T-cell (primary cell): ENCODE results near the gene PDE6A. TPM values are rescaled to one million over a fixed set of nuclear protein-coding genes. Genes with fewer than 3 reads are reported as not detected.
A peak's percentile ranks its signal among the peaks of the same experiment; 100 is the strongest.

Experiments
- ATAC-seq, 4 experiments: fragments of 200-7000 bp in 3 of 4; fragments of 150-1000 bp in 1 of 4; cut with Tn5 transposase; replicated peaks in 1 of 4; 1 replicate in 3 of 4; 2 replicates in 1 of 4; pipeline ENCODE4 v1.10.0; 2021; ENCODE audit warnings: moderate library complexity in 3 of 4, mild to moderate bottlenecking in 2 of 4, moderate number of reproducible peaks in 1 of 4
- CTCF ChIA-PET, 2 donors: fragments of 300-600 bp; sonication (Branson Sonifier 250); formaldehyde crosslinking; loops; one replicate each; lab custom pipeline; 2022; ENCODE audit warnings: antibody characterized with exemption in 2 of 2; lab: Charles Lee
- POLR2A ChIA-PET, 2 donors: fragments of 300-600 bp; sonication (Branson Sonifier 250); formaldehyde crosslinking; loops; one replicate each; lab custom pipeline; 2022; ENCODE audit warnings: antibody characterized with exemption in 2 of 2; lab: Charles Lee
- DNase-seq, 35 experiments: peaks; one replicate each; pipeline versions ENCODE4 v3.0.0 to v3.0.0-alpha.2; 2013 to 2023
- H3K27ac ChIP-seq: one replicate; pipeline ENCODE4 v1.5.1; 2013; ENCODE audit warnings: low read length
- H3K27me3 ChIP-seq, 2 experiments: replicated peaks in 1 of 2; 1 replicate in 1 of 2; 2 replicates in 1 of 2; pipeline versions ENCODE4 v1.6.1 to v1.7.0; 2013; ENCODE audit warnings: low read length in 1 of 2, mixed read lengths in 1 of 2; ENCODE audit not compliant: control insufficient read depth in 2 of 2, insufficient read depth in 2 of 2; ENCODE audit errors: extremely low read depth in 1 of 2
- H3K36me3 ChIP-seq, 2 donors: 1 replicate in 1 of 2; 2 replicates in 1 of 2; pipeline versions ENCODE4 v1.6.1 to v1.7.0; 2013; ENCODE audit warnings: low read length in 1 of 2; ENCODE audit not compliant: control insufficient read depth in 2 of 2, insufficient read depth in 1 of 2; ENCODE audit errors: extremely low read depth in 1 of 2
- H3K4me1 ChIP-seq, 2 experiments: 1 replicate in 1 of 2; 2 replicates in 1 of 2; pipeline versions ENCODE4 v1.6.1 to v1.7.0; 2013; ENCODE audit warnings: low read length in 2 of 2, mixed read lengths in 1 of 2; ENCODE audit not compliant: insufficient read depth in 2 of 2, control insufficient read depth in 1 of 2; ENCODE audit errors: extremely low read depth in 1 of 2
- H3K4me3 ChIP-seq, 2 donors: 1 replicate in 1 of 2; 2 replicates in 1 of 2; pipeline versions ENCODE4 v1.5.1 to v1.7.0; 2013; ENCODE audit warnings: mild to moderate bottlenecking in 2 of 2, low read length in 1 of 2, moderate library complexity in 1 of 2; ENCODE audit not compliant: control insufficient read depth in 1 of 2; ENCODE audit errors: extremely low read depth in 1 of 2
- H3K9me3 ChIP-seq: 2 replicates; pipeline ENCODE4 v1.7.0; 2013
- H3K27ac Mint-ChIP-seq, 2 donors: one replicate each; pipeline ENCODE4 v1.8.0; 2020 to 2021; ENCODE audit warnings: mild to moderate bottlenecking in 2 of 2, mixed read lengths in 2 of 2
- H3K27me3 Mint-ChIP-seq, 2 donors: one replicate each; pipeline ENCODE4 v1.8.0; 2021 to 2022; ENCODE audit warnings: mixed read lengths in 2 of 2
- H3K36me3 Mint-ChIP-seq: one replicate; pipeline ENCODE4 v1.8.0; 2021; ENCODE audit warnings: mixed read lengths
- H3K4me1 Mint-ChIP-seq, 3 donors: one replicate each; pipeline ENCODE4 v1.8.0; 2020 to 2022; ENCODE audit warnings: mixed read lengths in 3 of 3, mild to moderate bottlenecking in 1 of 3
- H3K4me3 Mint-ChIP-seq, 3 donors: one replicate each; pipeline ENCODE4 v1.8.0; 2020 to 2022; ENCODE audit warnings: mild to moderate bottlenecking in 3 of 3, mixed read lengths in 3 of 3, moderate library complexity in 3 of 3
- H3K9me3 Mint-ChIP-seq, 3 donors: one replicate each; pipeline ENCODE4 v1.8.0; 2020 to 2022; ENCODE audit warnings: mixed read lengths in 3 of 3
- WGBS: methylation state at CpG from one replicate; pipeline ENCODE4 v1.1.5; 2013; ENCODE audit warnings: missing lambda C conversion rate; ENCODE audit not compliant: insufficient coverage; 5-methylcytosine and 5-hydroxymethylcytosine counted together
- total RNA-seq, 35 experiments: library from RNA in 6 of 35; stranded (reverse) in 6 of 35; fragments of 120-200 nt in 1 of 35; gene quantifications; one replicate each; pipeline versions ENCODE4 v1.2.1 to v1.2.4 and lab custom pipeline; 2013 to 2026

The PDE6A gene
- total RNA-seq, 5 donors from 2014 or later (not counting 1 experiment from before 2014, with no cell fraction given): not detected

DNA sequence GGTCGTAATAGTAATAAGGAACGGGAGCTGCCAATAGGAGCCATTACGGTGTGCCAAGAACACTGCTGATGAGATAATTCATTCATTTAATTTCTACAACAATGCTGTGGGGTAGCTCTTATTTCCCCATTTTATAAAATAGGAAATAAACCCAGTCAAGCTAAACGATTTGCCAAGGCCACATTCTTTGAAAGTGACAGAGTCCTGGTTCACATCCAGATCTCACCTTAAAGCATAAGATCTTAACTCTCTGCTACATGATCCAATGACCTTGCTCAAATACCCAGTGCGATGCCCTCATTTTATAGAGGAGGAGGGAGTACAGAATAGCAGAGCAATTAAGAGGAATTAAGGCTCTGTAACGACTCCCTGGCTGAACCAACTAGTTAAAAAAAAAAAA, 5.0 kb downstream of the PDE6A start:
- H3K36me3 Mint-ChIP-seq: no peaks in the 10 kb centered on the region
- DNase-seq: no peak
- Histone ChIP-seq H3K4me3 (no peak overlapping the region), H3K4me1 (no peaks in the 10 kb centered on the region), H3K9me3 (no peaks in the 10 kb centered on the region), H3K27ac (no peak overlapping the region), H3K27me3 (peaks cover 0 to 6% of the 10 kb centered on the region in 2 experiments), H3K36me3 (no peaks in the 10 kb centered on the region)
- WGBS: no CpG with 5 or more reads among the region's 6 CpGs
- H3K4me3 Mint-ChIP-seq: no peak overlapping the region
- ChIA-PET POLR2A (no interaction called here), CTCF (interaction anchor here in 1 of 2 donors (0.6 kb wide), 1 partner anchor 620 kb away, joined by 3 read pairs; no protein-coding TSS in a partner anchor)
- no peak overlapping the region for H3K27ac Mint-ChIP-seq
- no peaks in the 10 kb centered on the region for H3K4me1 Mint-ChIP-seq
- H3K9me3 Mint-ChIP-seq: no peaks in the 10 kb centered on the region
- peaks cover 4 to 7% of the 10 kb centered on the region in 2 donors for H3K27me3 Mint-ChIP-seq
- ATAC-seq: no peak

DNA sequence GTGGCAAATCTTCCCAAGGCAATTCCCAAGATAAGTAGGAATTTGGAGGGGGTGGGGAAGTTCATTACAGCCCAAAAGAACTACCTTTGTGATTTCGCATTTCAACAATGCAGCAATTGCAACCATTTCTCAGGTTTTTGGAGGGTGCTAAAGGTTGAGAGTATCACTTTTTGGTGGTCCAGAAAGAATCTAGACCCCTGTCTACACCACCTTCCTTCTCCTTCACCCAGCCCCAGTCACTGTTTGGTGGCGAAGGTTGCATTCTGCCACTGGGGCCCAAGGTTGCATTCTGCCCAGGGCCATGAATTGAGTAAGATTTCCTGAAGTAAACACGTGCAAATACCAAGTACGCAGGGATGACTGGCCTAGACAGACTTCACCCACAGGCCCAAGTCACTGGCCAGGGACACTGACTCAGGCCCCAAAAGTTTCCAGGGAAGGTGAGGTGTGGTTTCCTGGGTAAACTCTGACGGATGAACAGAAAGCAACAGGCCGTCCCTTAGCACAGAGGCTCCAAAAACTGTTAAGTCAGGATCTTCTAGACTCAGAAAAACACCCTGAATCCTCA, 5.7 kb downstream of the PDE6A start:
- peaks cover 4 to 10% of the 10 kb centered on the region in 2 donors for H3K27me3 Mint-ChIP-seq
- ChIA-PET POLR2A (no interaction called here), CTCF (no interaction called here)
- Histone ChIP-seq H3K27me3 (no peaks in the 10 kb centered on the region), H3K27ac (no peak overlapping the region), H3K4me3 (no peak overlapping the region), H3K4me1 (no peaks in the 10 kb centered on the region), H3K9me3 (no peaks in the 10 kb centered on the region), H3K36me3 (no peaks in the 10 kb centered on the region)
- 86% methylated on average over 3 of the region's 6 CpGs for WGBS
- no peaks in the 10 kb centered on the region for H3K9me3 Mint-ChIP-seq
- DNase-seq: peak in 1 of 35 experiments; percentile 6
- H3K27ac Mint-ChIP-seq: no peak overlapping the region
- ATAC-seq: no peak
- H3K36me3 Mint-ChIP-seq: no peaks in the 10 kb centered on the region
- H3K4me3 Mint-ChIP-seq: no peak overlapping the region
- H3K4me1 Mint-ChIP-seq: no peaks in the 10 kb centered on the region

DNA sequence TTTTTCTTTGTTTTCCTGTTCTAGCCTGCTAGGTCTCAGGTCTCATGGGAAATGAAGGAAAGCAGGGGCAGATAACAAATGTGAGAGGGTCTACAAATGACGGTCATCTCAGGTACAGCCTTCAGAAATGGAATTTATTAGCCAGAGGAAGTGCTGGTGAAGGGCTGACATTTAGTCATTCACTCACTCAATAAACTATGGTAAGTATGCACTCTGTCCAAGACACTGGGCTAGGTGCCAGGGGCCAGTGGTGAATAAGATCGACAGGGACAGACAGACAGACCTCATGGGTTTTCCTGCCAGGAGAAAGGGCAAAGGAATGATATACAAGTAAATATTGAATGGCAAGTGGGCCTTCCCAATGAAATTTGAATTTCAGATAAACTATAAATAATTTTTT, 6.3 kb downstream of the PDE6A start:
- CTCF ChIA-PET: no interaction called here
- WGBS: no CpG with 5 or more reads among the region's 2 CpGs
- no peaks in the 10 kb centered on the region for H3K36me3 Mint-ChIP-seq

DNA sequence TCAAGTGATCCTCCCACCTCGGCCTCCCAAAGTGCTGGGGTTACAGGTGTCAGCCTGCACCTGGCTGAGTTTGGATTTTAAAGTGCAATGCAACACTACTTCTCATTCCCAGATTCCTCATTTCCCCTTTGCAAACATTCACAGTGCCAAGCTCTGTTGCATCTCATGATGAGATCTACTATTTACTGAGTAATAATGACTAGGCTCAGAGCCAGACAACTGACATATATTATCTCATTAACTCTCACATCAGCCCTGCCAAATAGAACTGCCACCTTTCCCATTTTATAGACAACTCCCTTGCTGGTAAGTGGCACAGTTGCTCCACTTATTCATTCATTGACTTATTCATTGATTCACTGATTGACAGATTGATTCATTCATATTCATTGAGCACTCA, 7.0 kb downstream of the PDE6A start:
- peaks cover 5 to 10% of the 10 kb centered on the region in 2 donors for H3K27me3 Mint-ChIP-seq
- CTCF ChIA-PET: no interaction called here
- WGBS: no CpG with 5 or more reads among the region's 1 CpG

More for the DNA sequence above, 6.3 kb downstream of the PDE6A start:
- no peak overlapping the region for H3K27ac Mint-ChIP-seq
- no peaks in the 10 kb centered on the region for H3K36me3 ChIP-seq
- DNase-seq: no peak
- H3K4me1 Mint-ChIP-seq: no peaks in the 10 kb centered on the region
- no peak overlapping the region for H3K27ac ChIP-seq
- H3K27me3 Mint-ChIP-seq: peaks cover 3 to 10% of the 10 kb centered on the region in 2 donors
- H3K27me3 ChIP-seq: peaks cover 0 to 2% of the 10 kb centered on the region in 2 experiments
- H3K4me3 Mint-ChIP-seq: no peak overlapping the region
- H3K4me3 ChIP-seq: no peak overlapping the region
- H3K9me3 ChIP-seq: no peaks in the 10 kb centered on the region
- no peak for ATAC-seq
- POLR2A ChIA-PET: no interaction called here
- H3K4me1 ChIP-seq: no peaks in the 10 kb centered on the region
- no peaks in the 10 kb centered on the region for H3K9me3 Mint-ChIP-seq

DNA sequence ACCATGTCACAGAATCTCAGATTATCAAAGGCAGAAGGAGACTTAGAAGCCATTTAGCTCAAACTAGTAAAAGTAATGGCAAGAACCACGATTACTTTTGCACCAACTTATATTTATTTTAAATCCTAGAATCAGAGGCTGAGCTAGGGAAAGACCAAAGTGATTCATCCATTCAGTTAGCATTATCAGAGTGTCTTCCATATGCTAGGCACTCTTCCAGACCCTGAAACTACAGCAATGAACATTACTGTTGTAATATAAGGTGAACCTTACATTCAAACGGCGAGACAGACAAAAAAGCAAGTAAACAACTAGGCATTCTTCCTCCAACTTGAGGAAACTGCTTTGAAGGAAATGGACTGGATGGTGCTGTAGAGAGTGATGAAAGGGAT, 7.9 kb downstream of the PDE6A start:
- Mint-ChIP-seq H3K36me3 (no peaks in the 10 kb centered on the region), H3K27ac (no peak overlapping the region), H3K9me3 (no peaks in the 10 kb centered on the region), H3K4me1 (no peaks in the 10 kb centered on the region), H3K4me3 (no peak overlapping the region), H3K27me3 (peaks cover 11 to 14% of the 10 kb centered on the region in 2 donors)
- ATAC-seq (no peak), DNase-seq (no peak)
- POLR2A ChIA-PET: no interaction called here
- H3K27ac ChIP-seq: no peak overlapping the region
- CTCF ChIA-PET: interaction anchor here (0.6 to 0.7 kb wide), 3 partner anchors 25 to 331 kb away, joined by 3 to 4 read pairs (median 3); no protein-coding TSS in a partner anchor
- no peaks in the 10 kb centered on the region for H3K4me1 ChIP-seq
- H3K9me3 ChIP-seq: no peaks in the 10 kb centered on the region
- peaks cover 0 to 2% of the 10 kb centered on the region in 2 experiments for H3K27me3 ChIP-seq
- H3K4me3 ChIP-seq: no peak overlapping the region
- H3K36me3 ChIP-seq: no peaks in the 10 kb centered on the region
- no CpG with 5 or more reads among the region's 3 CpGs for WGBS

More for the DNA sequence above, 7.0 kb downstream of the PDE6A start:
- Histone ChIP-seq H3K4me1 (no peaks in the 10 kb centered on the region), H3K4me3 (no peak overlapping the region), H3K27me3 (peaks cover 0 to 2% of the 10 kb centered on the region in 2 experiments), H3K27ac (no peak overlapping the region), H3K36me3 (no peaks in the 10 kb centered on the region), H3K9me3 (no peaks in the 10 kb centered on the region)
- Mint-ChIP-seq H3K4me3 (no peak overlapping the region), H3K9me3 (no peaks in the 10 kb centered on the region), H3K4me1 (no peaks in the 10 kb centered on the region), H3K36me3 (no peaks in the 10 kb centered on the region), H3K27ac (no peak overlapping the region)
- POLR2A ChIA-PET: no interaction called here
- ATAC-seq (no peak), DNase-seq (no peak)

DNA sequence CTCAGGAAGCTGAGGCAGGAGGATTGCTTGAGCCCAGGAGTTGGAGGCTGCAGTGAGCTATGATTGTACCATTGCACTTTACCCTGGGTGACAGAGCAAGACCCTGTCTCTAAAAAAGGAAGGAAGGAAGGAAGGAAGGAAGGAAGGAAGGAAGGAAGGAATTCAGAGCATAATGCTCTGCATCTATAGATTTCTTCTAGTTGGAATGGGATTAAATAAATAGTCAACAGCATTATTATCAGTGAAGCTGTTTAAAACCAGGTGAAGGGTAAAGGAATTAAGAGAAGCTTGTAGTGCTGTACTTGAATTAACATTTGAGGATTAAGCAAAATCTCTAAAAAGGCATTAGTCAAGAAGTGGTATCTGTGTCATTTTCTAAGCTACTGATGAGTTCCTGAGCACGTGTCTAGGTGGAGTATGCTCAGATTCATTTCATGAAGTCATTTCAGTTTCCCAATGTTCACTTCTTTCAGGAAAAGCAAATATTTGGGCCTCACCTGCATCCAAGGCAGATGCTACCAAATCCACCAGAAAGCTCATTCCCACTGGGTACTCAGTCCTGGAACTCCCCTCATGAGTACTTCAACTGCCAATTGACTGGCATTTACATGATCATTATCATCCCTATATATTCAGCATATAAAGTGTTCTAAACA, 8.4 kb downstream of the PDE6A start:
- ChIA-PET POLR2A (no interaction called here), CTCF (interaction anchor here (0.6 to 0.7 kb wide), 3 partner anchors 25 to 331 kb away, joined by 3 to 4 read pairs (median 3); no protein-coding TSS in a partner anchor)
- Histone ChIP-seq H3K4me3 (no peak overlapping the region), H3K4me1 (no peaks in the 10 kb centered on the region), H3K27me3 (peaks cover 0 to 2% of the 10 kb centered on the region in 2 experiments), H3K36me3 (no peaks in the 10 kb centered on the region), H3K27ac (no peak overlapping the region), H3K9me3 (no peaks in the 10 kb centered on the region)
- no peaks in the 10 kb centered on the region for H3K36me3 Mint-ChIP-seq
- H3K27ac Mint-ChIP-seq: no peak overlapping the region
- WGBS: no CpG with 5 or more reads among the region's 1 CpG
- H3K27me3 Mint-ChIP-seq: peaks cover 13 to 16% of the 10 kb centered on the region in 2 donors
- ATAC-seq (no peak), DNase-seq (no peak)
- H3K9me3 Mint-ChIP-seq: no peaks in the 10 kb centered on the region
- no peaks in the 10 kb centered on the region for H3K4me1 Mint-ChIP-seq
- no peak overlapping the region for H3K4me3 Mint-ChIP-seq
